ENCODE measurements around the gene ZNF503.

DNA sequence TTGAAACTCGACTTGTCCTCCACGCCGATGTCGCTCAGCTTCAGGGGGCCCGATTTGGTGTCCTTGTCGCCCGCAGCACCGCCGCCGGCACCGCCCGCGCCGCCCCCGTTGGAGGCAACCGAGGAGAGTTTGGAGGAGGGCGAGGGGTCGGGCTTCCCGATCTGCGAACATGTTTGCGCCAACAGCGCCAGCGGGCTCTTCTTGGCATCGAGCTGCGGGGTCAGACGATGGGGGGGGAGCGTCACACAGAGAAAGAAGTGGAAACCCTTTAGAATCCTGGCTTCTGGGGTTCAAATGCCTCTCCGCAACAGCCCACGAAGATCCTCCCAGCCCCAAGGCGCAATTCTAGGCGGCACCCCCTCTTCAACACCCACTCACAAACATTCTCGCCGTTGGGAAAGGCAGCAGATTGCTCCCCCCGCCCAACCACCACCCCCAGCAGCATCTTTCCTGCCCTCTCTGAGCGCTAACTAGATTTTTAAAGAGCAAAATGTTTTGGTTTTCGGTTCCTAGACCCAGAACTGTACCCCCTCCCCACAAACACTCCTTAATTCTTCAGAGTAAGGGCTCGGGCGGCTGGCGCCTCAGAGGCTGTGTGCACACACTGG is 1.3 kb downstream of the ZNF503 start:
- TF ChIP-seq, protein P1, sequence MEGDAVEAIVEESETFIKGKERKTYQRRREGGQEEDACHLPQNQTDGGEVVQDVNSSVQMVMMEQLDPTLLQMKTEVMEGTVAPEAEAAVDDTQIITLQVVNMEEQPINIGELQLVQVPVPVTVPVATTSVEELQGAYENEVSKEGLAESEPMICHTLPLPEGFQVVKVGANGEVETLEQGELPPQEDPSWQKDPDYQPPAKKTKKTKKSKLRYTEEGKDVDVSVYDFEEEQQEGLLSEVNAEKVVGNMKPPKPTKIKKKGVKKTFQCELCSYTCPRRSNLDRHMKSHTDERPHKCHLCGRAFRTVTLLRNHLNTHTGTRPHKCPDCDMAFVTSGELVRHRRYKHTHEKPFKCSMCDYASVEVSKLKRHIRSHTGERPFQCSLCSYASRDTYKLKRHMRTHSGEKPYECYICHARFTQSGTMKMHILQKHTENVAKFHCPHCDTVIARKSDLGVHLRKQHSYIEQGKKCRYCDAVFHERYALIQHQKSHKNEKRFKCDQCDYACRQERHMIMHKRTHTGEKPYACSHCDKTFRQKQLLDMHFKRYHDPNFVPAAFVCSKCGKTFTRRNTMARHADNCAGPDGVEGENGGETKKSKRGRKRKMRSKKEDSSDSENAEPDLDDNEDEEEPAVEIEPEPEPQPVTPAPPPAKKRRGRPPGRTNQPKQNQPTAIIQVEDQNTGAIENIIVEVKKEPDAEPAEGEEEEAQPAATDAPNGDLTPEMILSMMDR (conservative IDR thresholded peaks at IDR 0.05; ENCODE audit: low read length), result no peak
- TF ChIP-seq EZH2phosphoT487 (IDR thresholded peaks at IDR 0.05; ENCODE audit: borderline replicate concordance), result no peak
